HG03108 (cell line): ENCODE results near the gene TM4SF5.

Source experiments
- ATAC-seq: cut with Tn5 transposase; IDR thresholded peaks from one replicate; pipeline ENCODE4 v1.9.1; 2021; ENCODE audit warnings: moderate library complexity; ENCODE audit not compliant: unreplicated experiment

The TM4SF5 gene

DNA sequence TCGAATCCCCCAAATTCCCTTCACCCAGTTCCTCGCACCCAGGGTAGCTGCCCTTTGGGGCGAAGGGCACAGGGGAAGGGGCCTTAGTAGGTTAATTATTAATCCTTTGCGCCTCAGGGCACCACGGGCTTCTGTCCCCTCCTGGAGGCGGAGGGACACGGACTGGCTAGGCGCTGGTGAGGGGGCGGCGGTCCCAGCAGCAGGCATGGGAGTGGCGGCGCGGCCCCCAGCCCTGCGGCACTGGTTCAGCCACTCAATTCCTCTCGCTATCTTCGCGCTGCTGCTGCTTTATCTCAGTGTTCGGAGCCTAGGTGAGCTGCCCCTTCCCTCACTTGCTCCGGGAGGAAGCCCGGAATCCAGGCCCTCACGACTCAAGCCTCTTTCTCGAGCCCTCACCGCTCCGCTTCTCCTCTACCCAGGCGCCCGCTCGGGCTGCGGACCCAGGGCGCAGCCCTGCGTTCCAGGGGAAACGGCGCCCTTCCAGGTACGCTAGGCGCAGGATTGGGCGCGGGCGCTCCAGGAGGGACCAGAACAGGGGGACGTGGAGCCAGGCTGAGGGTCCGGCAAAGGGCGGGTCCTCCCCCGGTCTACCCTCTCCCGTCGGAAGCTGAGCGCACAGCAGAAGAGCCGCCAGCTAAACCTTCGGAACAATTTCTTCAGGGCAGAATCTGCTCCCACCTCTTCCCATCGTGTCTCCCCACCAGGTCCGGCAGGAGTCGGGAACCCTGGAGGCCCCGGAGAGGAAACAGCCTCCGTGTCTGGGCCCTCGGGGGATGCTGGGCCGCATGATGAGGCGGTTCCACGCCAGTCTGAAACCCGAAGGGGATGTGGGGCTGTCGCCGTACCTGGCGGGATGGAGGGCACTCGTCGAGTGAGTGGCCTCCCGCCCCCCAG, 17.4 kb downstream of the TM4SF5 start, which contains the start of gene GLTPD2:
TSS of gene GLTPD2 (plus strand) at position 158 of the 894 bp plus-strand sequence. CDS start at position 206, 48 bp downstream.
- peak; percentile 6 for ATAC-seq

- ATAC-seq, result no peak
Observed at GRCh38 chr17:4789701-4789950, 17.9 kb downstream of the TM4SF5 start.

GRCh38 chr17:4789951-4790704, 18.4 kb downstream of the TM4SF5 start:
- peak; percentile 83 for ATAC-seq

GRCh38 chr17:4790705-4791088, 19.0 kb downstream of the TM4SF5 start:
- no peak for ATAC-seq

DNA sequence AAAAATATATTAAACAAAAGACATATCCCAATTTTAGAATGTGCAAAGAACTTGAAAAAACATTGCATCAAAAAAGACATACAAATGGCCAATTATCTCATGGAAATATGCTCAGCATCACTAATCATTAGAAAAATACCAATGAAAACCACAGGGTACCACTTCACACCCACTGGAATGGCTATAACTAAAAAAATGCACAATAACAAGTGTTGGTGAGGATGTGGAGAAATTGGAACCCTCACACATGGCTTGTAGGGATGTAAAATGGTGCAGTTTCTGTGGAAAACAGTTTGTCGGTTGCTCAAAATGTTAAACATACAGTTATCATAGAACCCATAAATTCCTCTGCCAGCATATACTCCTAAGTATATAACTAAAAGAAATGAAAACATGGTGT, 23.5 kb downstream of the TM4SF5 start:
- ATAC-seq, result no peak

DNA sequence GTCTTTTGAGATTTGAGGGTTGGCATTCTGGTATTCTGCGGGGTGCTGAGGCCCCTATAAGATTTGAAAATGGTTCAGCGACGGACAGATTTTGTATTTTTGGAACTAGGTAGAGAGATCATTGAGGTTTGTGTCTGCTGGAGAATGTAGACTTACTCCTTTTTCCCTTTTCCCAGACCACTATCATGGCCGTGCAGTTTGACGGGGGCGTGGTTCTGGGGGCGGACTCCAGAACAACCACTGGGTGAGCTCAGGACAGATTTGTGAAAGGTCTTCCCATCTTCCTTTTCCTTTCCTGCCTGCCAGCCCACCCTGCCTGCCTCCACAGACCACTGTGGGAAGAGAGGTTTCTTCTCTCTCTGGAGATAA, 24.9 kb downstream of the TM4SF5 start:
- ATAC-seq, result no peak

DNA sequence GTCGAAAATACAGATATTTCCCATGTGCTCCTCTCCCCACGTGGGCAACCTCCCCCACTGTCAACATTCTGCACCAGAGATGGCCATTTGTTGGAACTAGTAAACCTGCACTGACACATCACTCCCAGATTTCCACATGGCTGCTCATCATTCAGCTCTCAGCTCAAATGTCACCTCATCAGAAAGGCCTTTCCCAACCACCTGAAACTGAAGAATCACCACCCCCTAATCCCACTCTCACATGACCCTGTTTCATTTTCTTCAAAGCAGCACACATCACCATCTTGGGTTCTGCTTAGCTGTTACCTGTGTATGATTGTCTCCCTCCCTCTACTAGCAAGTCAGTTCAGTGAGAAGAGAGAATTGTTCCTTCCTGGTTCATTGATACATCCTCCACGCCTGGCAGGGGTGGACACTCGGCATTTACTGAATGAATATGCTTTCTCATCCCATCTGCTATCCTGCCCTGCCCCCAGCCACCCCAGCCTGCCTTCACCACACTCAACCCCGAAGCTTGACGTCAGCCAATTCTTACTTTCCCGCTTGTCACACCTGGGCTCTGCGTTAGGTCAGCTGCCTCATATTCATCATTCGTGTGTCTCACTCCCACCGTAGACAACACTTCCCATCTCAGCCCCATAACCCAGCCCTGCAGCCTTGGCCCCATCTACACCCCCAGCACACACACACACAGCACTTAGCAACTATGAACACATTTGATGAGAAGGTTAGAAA, 28.9 kb downstream of the TM4SF5 start:
- no peak for ATAC-seq

GRCh38 chr17:4802228-4802627, 30.5 kb downstream of the TM4SF5 start, which contains the start of gene C17orf114:
Gene C17orf114 (minus strand): TSS chr17:4802328.
- ATAC-seq, result no peak

DNA sequence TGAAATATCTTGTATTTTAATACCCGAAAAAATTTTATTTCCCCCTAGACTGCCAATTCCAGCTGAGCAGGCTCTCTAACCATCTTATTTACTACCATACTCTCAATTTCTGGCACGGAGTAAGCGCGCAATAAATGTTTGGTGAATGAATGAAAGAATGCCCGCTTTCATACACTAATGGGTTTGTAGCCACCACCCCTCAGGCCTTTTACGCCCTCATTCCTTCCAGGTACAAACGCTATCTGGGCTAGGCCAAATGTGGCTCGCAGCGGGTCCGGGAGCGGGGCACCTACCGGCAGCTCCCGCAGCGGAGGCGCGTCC, 34.7 kb downstream of the TM4SF5 start:
- ATAC-seq, result no peak

- peak; percentile 97 for ATAC-seq
Observed at GRCh38 chr17:4806777-4807604, 35.3 kb downstream of the TM4SF5 start, which contains the start of gene PLD2. Gene PLD2 (plus strand): TSS chr17:4807152. CDS start chr17:4807773, 621 bp downstream.

DNA sequence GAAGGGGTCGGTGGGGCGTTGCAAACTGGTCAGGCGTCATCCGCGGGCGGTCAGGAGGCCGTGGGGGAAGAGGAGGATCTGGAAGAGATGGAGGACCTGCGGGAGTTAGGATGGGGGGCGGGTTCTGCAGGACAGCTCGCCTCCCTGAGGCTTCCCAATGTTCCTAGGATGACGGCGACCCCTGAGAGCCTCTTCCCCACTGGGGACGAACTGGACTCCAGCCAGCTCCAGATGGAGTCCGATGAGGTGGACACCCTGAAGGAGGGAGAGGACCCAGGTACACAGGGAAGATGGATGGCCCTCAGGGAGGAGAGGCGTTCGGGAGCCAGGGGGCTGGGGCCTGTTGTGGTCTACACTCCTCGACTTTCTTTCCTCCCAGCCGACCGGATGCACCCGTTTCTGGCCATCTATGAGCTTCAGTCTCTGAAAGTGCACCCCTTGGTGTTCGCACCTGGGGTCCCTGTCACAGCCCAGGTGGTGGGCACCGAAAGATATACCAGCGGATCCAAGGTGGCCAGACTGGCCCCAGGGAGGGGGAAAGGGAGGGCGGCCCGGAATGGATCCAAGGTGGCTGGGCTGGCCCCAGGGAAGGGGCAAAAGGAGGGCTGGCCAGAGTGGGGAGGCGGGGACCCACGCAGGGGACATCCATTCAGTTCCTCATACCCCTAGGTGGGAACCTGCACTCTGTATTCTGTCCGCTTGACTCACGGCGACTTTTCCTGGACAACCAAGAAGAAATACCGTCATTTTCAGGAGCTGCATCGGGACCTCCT, 36.1 kb downstream of the TM4SF5 start:
- no peak for ATAC-seq

DNA sequence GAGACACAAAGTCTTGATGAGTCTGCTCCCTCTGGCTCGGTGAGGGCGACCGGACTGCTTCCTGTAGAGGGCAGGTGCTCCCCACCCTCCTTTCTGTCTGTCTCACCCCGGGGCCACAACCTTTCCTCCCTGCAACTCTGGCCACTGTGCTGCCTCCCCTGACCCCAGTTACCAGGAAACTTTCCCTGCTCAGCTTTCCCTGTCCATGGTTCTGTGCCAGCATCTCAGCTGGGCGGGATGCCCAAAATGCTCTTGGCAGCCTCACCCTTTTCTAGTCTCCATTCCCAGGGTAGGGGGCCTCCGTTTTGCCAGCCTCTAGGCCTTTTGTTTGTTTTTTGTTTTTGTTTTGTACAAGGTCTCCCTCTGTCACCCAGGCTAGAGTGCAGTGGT, 36.7 kb downstream of the TM4SF5 start:
- ATAC-seq, result no peak

DNA sequence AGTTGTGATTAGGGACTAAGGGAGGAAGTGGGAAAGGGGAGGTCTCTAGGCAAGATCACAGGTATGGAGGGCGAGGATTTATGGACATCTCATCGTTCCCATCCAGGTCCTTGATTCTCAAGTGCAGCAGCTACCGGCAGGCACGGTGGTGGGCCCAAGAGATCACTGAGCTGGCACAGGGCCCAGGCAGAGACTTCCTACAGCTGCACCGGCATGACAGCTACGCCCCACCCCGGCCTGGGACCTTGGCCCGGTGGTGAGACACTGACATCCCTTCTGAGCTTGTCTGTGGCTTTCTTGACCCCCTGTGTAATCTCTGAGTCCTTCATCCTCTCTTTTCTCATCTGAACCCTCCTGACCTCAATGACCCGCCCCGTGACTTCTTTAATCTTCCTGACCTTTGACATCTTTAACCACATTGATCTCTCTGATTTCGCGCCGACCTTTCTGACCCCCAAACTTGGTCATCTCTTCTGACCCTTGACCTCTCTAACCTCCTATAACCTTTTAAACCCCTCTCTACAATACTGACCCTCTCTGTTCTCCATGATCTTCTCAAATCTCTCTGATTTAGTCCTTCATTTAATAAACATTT, 39.1 kb downstream of the TM4SF5 start:
- no peak for ATAC-seq

DNA sequence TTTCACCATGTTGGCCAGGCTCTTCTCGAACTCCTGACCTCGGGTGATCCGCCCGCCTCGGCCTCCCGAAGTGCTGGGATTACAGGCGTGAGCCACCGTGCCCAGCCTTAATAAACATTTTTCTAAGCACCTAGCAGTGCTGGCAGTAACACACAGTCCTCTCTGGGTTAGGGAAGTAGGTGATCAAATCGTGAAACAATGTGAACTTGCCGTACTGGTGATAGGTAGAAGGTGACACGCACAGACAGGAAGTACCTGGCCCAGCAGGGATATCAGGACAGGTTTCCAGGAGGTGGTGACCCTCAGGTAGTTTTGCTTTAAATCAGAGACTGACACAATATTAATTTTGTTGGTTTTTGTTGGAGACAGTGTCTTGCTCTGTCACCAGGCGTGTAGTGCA, 39.8 kb downstream of the TM4SF5 start:
- no peak for ATAC-seq

- no peak for ATAC-seq
Observed at GRCh38 chr17:4812690-4813089, 41.0 kb downstream of the TM4SF5 start.

DNA sequence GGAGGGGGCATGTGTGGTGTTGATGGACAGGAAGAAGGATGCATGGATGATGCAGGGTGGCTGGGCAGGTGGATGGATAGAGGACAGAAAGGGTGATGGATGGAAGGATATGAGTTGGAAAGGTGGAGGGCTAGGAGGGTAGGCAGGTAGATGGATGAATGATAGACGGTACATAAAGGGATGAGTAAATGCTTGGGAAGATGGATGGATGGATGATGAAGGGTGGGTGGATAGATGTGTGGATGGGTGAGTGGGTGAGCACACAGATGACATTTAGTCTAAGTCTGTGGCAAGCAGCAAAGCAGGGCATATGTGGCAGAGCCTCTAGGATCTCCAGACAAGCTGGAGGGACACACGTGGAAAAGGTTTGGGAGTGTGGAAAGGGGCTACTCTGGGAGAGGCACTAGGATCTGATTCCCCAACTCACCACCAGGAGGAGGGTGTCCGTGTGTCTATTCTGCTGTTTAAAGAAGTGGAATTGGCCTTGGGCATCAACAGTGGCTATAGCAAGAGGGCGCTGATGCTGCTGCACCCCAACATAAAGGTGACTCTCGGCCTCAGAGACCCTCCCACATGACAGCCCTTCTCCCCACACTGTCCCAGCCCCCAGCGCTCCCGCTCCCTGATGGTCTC, 43.5 kb downstream of the TM4SF5 start:
- ATAC-seq, result no peak

GRCh38 chr17:4816826-4817225, 45.1 kb downstream of the TM4SF5 start:
- no peak for ATAC-seq

DNA sequence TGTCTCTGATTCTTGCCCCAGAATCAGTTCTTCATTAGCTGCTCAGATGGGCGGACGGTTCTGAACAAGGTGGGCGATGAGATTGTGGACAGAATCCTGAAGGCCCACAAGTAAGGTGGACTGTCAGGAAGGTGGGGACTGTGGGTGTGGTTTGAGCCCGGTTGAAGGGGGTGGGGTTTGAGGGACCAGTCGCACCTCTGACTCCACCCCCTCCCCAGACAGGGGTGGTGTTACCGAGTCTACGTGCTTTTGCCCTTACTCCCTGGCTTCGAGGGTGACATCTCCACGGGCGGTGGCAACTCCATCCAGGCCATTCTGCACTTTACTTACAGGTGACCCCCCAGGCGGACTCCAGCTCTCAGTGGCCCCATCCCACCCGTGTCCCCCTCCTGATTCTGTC, 46.6 kb downstream of the TM4SF5 start:
- ATAC-seq, result no peak

GRCh38 chr17:4822835-4823234, 51.1 kb downstream of the TM4SF5 start:
- ATAC-seq, result no peak
